Measurements from ENCODE around the gene SPG7.

Gene SPG7

GRCh38 chr16:89478576-89479221 is 29.5 kb upstream of the SPG7 start:
- H3K9me3 Mint-ChIP-seq, result no peaks in the 10 kb centered on the region
- H3K4me1 Mint-ChIP-seq, result peaks cover 85% of the 10 kb centered on the region
- no peak for DNase-seq (ENCODE audit: low spot score in 2 of 2)
- H3K27ac Mint-ChIP-seq, result peak overlapping the region; percentile 87
- ATAC-seq, result peak; percentile 33
- H3K4me3 Mint-ChIP-seq, result peak overlapping the region; percentile 45
- peaks cover 54% of the 10 kb centered on the region for H3K36me3 Mint-ChIP-seq

- H3K4me1 Mint-ChIP-seq, result peaks cover 84% of the 10 kb centered on the region
- H3K4me3 Mint-ChIP-seq, result peak overlapping the region; percentile 84
- H3K9me3 Mint-ChIP-seq, result no peaks in the 10 kb centered on the region
- peaks cover 75% of the 10 kb centered on the region for H3K36me3 Mint-ChIP-seq
- peak overlapping the region; percentile 96 for H3K27ac Mint-ChIP-seq
- no peak for ATAC-seq
- no peak for DNase-seq (ENCODE audit: low spot score in 2 of 2)
Observed at GRCh38 chr16:89481356-89481955, 26.7 kb upstream of the SPG7 start.

- no peak for DNase-seq (ENCODE audit: low spot score in 2 of 2)
- peak overlapping the region; percentile 84 for H3K4me3 Mint-ChIP-seq
- ATAC-seq, result no peak
- no peaks in the 10 kb centered on the region for H3K9me3 Mint-ChIP-seq
- peaks cover 84% of the 10 kb centered on the region for H3K4me1 Mint-ChIP-seq
- peak overlapping the region; percentile 96 for H3K27ac Mint-ChIP-seq
- peaks cover 83% of the 10 kb centered on the region for H3K36me3 Mint-ChIP-seq
Observed at GRCh38 chr16:89482150-89482816, 25.9 kb upstream of the SPG7 start.

GRCh38 chr16:89482817-89483205 is 25.4 kb upstream of the SPG7 start:
- peak overlapping the region; percentile 96 for H3K27ac Mint-ChIP-seq
- DNase-seq (ENCODE audit: low spot score in 2 of 2) (no peak), ATAC-seq (no peak)
- H3K9me3 Mint-ChIP-seq, result no peaks in the 10 kb centered on the region
- peak overlapping the region; percentile 84 for H3K4me3 Mint-ChIP-seq
- peaks cover 89% of the 10 kb centered on the region for H3K36me3 Mint-ChIP-seq
- peaks cover 87% of the 10 kb centered on the region for H3K4me1 Mint-ChIP-seq

- peak overlapping the region; percentile 84 for H3K4me3 Mint-ChIP-seq
- peak; percentile 27 for ATAC-seq
- DNase-seq (ENCODE audit: low spot score in 2 of 2), result no peak
- peak overlapping the region; percentile 96 for H3K27ac Mint-ChIP-seq
- H3K36me3 Mint-ChIP-seq, result peaks cover 90% of the 10 kb centered on the region
- H3K4me1 Mint-ChIP-seq, result peaks cover 87% of the 10 kb centered on the region
- H3K9me3 Mint-ChIP-seq, result no peaks in the 10 kb centered on the region
Observed at GRCh38 chr16:89484041-89484501, 24.1 kb upstream of the SPG7 start.

GRCh38 chr16:89484923-89485679 is 23.1 kb upstream of the SPG7 start:
- peak overlapping the region; percentile 84 for H3K4me3 Mint-ChIP-seq
- H3K9me3 Mint-ChIP-seq, result no peaks in the 10 kb centered on the region
- peaks cover 92% of the 10 kb centered on the region for H3K36me3 Mint-ChIP-seq
- peak overlapping the region; percentile 96 for H3K27ac Mint-ChIP-seq
- H3K4me1 Mint-ChIP-seq, result peaks cover 87% of the 10 kb centered on the region
- DNase-seq (ENCODE audit: low spot score in 2 of 2), result peak in 1 of 2 donors; percentile 57
- peak; percentile 55 for ATAC-seq

- Mint-ChIP-seq H3K36me3 (peaks cover 91% of the 10 kb centered on the region), H3K9me3 (no peaks in the 10 kb centered on the region), H3K4me3 (peak overlapping the region; percentile 84), H3K27ac (peak overlapping the region; percentile 96), H3K4me1 (peaks cover 82% of the 10 kb centered on the region)
- ATAC-seq (no peak), DNase-seq (ENCODE audit: low spot score in 2 of 2) (no peak)
Observed at GRCh38 chr16:89485701-89486246, 22.4 kb upstream of the SPG7 start.

GRCh38 chr16:89489040-89489897 is 18.9 kb upstream of the SPG7 start:
- ATAC-seq (peak; percentile 66), DNase-seq (ENCODE audit: low spot score in 2 of 2) (peak; percentile 55 to 90)
- Mint-ChIP-seq H3K27ac (peak overlapping the region; percentile 96), H3K36me3 (peaks cover 71% of the 10 kb centered on the region), H3K4me3 (peak overlapping the region; percentile 84), H3K4me1 (peaks cover 74% of the 10 kb centered on the region), H3K9me3 (no peaks in the 10 kb centered on the region)

- peaks cover 67% of the 10 kb centered on the region for H3K4me1 Mint-ChIP-seq
- DNase-seq (ENCODE audit: low spot score in 2 of 2) (peak in 1 of 2 donors; percentile 59), ATAC-seq (no peak)
- H3K27ac Mint-ChIP-seq, result peak overlapping the region; percentile 96
- H3K9me3 Mint-ChIP-seq, result no peaks in the 10 kb centered on the region
- peaks cover 65% of the 10 kb centered on the region for H3K36me3 Mint-ChIP-seq
- peak overlapping the region; percentile 84 for H3K4me3 Mint-ChIP-seq
Observed at GRCh38 chr16:89489898-89490438, 18.2 kb upstream of the SPG7 start.

GRCh38 chr16:89490439-89491237 is 17.6 kb upstream of the SPG7 start, which contains the start of gene ANKRD11:
TSS of gene ANKRD11 (minus strand) at chr16:89490561. CDS start at chr16:89317019, 173,542 bp downstream.
- H3K4me3 Mint-ChIP-seq, result peak within 1 kb of the TSS; percentile 84
- H3K9me3 Mint-ChIP-seq, result no peaks in the 10 kb centered on the region
- peak within 1 kb of the TSS; percentile 96 for H3K27ac Mint-ChIP-seq
- DNase-seq (ENCODE audit: low spot score in 2 of 2), result peak; percentile 99
- peaks cover 58% of the 10 kb centered on the region for H3K36me3 Mint-ChIP-seq
- peak; percentile 93 for ATAC-seq
- peaks cover 61% of the 10 kb centered on the region for H3K4me1 Mint-ChIP-seq

GRCh38 chr16:89491238-89491869 is 16.8 kb upstream of the SPG7 start:
- H3K27ac Mint-ChIP-seq, result peak overlapping the region; percentile 92
- H3K4me3 Mint-ChIP-seq, result peak overlapping the region; percentile 80
- ATAC-seq (no peak), DNase-seq (ENCODE audit: low spot score in 2 of 2) (no peak)
- H3K9me3 Mint-ChIP-seq, result no peaks in the 10 kb centered on the region
- H3K4me1 Mint-ChIP-seq, result peaks cover 54% of the 10 kb centered on the region
- peaks cover 51% of the 10 kb centered on the region for H3K36me3 Mint-ChIP-seq

GRCh38 chr16:89491974-89492687 is 16.1 kb upstream of the SPG7 start:
- peaks cover 46% of the 10 kb centered on the region for H3K4me1 Mint-ChIP-seq
- H3K36me3 Mint-ChIP-seq, result peaks cover 43% of the 10 kb centered on the region
- peak overlapping the region; percentile 92 for H3K27ac Mint-ChIP-seq
- ATAC-seq (no peak), DNase-seq (ENCODE audit: low spot score in 2 of 2) (no peak)
- H3K9me3 Mint-ChIP-seq, result no peaks in the 10 kb centered on the region
- H3K4me3 Mint-ChIP-seq, result peak overlapping the region; percentile 80
